GM19467 (cell line): ENCODE data around the gene PIGX.
A peak's percentile ranks its signal among the peaks of the same experiment; 100 is the strongest.
"Not testable (repeated sequence)": the region's sequence is repeated elsewhere in the genome, so short reads cannot be mapped to it uniquely, and the experiment has no call there.

ENCODE experiments used
- ATAC-seq: cut with Tn5 transposase; IDR thresholded peaks from one replicate; pipeline ENCODE4 v1.9.1; 2021; ENCODE audit warnings: mild to moderate bottlenecking, moderate library complexity; ENCODE audit not compliant: unreplicated experiment

The PIGX gene

DNA sequence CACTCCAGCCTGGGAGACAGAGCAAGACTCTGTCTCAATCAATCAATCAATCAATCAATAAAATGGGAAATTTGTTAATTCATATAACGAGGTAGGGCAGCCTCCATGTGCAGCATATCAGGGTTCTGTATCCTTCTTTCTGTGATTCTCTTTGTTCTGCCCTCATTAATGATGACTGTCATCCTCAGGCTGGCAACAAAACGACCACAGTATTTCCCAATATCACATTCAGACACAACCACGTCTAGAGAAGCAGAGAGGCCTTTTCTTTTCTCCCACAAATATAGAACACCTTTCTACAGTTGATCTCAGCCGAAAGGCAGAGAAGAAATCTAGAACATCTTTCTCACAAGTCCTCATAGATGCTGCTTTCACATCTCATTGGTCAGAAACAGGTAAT lies 11.4 kb upstream of the PIGX start:
- ATAC-seq: no peak

- no peak for ATAC-seq
Measured at GRCh38 chr3:196706327-196706726, 5.8 kb upstream of the PIGX start.

GRCh38 chr3:196706731-196707130 lies 5.4 kb upstream of the PIGX start:
- ATAC-seq: no peak

GRCh38 chr3:196707566-196707965 lies 4.6 kb upstream of the PIGX start:
- no peak for ATAC-seq

DNA sequence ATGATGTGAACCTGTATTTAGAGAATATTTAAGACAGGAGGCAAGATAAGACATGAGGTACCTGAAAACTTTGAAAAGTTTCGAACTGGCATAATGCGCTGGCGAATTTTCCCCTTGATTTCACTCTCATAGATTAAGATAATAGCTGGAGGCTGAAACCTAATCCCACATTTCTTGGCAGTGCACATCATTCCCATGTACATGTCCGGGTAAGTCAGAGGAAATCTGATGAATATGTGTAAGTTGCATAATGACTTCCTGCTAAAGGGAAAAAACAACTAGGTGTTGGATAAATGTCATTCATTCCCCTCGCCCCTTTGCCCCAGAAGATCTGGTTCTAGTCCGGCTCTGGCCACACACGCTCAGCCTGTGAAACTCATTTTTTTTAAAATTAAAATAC lies 3.7 kb upstream of the PIGX start:
- ATAC-seq: no peak

- peak; percentile 53 for ATAC-seq
Measured at GRCh38 chr3:196712514-196713413, 587 bp downstream of the PIGX start.

DNA sequence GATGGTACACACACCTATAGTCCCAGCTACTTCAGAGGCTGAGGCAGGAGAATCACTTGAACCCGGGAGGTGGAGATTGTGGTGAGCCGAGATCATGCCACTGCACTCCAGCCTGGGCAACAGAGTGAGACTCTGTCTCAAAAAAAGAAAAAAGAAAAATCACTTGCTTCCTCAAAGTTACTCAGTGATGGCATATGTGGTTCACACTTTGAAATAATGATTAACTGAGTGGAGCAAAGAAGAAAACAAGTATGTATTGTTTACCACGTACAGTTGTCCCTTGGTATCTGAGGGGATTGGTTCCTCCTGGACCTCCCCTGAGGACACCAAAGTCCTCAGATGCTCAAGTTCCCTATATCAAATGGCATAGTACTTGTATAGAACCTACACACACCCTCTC lies 5.0 kb downstream of the PIGX start:
- ATAC-seq: not testable (repeated sequence)

DNA sequence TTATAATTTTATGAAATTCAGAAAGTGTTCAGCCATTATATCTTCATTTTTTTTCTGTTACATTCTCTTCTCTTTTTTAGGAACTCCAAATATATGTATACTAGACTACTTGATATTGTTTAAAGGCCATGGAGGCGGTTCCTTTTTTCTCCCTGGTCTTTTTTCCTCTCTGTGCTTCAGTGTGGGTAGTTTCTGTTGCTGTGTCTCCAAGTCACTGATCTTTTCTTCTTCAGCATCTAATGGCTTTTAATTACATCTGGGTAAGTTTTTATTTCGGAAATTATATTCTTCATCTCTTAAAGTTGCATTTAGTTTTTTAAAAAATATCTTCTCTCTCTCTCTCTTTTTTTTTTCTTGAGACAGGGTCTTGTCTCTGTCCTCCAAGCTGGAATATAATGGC lies 8.9 kb downstream of the PIGX start:
- no peak for ATAC-seq

GRCh38 chr3:196726788-196727675 lies 14.9 kb downstream of the PIGX start:
- no peak for ATAC-seq

- no peak for ATAC-seq
Measured at GRCh38 chr3:196735751-196736150, 23.6 kb downstream of the PIGX start.

- no peak for ATAC-seq
Measured at GRCh38 chr3:196736670-196737374, 24.6 kb downstream of the PIGX start.

DNA sequence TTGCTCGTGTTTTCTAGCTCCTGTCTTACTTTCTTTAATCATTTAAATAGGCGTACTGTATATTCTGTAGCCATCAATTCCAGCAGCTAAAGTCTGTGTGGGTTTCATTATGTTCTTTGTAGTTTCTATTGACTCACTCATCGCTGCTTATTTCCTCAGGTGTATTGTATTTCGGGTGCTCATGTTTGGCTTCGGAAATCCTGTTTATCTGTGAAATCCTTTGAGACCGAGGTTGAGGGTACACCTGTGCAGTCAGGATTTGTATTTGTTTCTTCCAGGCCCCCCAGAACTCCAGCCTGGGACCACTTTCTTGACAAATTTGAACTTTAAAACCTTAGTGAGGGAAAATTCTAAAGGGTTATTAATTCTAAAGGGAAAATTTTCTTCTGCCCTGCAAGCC lies 25.5 kb downstream of the PIGX start:
- ATAC-seq: no peak

GRCh38 chr3:196739671-196740480 lies 27.7 kb downstream of the PIGX start, which contains the start of gene PAK2:
PAK2 (plus strand) TSS chr3:196739857; CDS start chr3:196782647, 42,790 bp downstream.
- ATAC-seq: peak; percentile 85

DNA sequence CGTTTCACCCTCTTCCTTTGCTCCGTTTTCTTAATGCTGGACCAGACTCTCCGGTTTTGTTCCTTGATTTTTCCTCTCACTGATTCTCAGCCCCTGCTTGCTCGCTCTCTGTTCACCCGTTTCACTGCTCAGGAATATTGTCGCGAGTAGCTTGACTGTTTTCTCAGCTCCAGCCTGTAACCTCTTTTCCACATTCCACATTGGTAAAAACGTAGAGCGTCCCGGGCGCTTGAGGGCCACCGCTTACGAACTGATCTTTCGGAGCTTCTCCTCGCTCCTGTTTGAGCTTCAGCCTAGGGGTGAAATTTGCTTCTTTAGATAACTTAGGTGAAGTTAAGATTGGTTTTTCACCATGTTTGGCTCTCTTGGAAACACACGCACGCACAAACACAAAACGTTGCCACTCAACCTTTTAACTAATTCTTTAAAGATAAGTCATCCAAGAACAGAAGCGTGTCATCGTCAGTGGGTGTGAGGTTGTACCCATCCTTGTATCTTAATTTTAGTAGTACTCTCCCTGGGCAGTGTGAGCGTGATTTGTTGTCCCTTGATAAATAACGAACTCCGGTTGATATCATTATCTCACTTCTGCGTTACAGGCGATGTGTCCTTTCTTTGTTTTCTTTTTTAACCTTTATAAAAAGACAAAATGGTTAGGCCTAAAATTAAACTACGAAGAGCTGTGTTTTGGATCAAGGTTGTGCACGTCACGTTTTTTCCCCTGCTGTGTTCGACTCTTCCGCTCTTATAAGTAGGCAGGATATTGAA lies 28.5 kb downstream of the PIGX start:
- ATAC-seq: no peak

DNA sequence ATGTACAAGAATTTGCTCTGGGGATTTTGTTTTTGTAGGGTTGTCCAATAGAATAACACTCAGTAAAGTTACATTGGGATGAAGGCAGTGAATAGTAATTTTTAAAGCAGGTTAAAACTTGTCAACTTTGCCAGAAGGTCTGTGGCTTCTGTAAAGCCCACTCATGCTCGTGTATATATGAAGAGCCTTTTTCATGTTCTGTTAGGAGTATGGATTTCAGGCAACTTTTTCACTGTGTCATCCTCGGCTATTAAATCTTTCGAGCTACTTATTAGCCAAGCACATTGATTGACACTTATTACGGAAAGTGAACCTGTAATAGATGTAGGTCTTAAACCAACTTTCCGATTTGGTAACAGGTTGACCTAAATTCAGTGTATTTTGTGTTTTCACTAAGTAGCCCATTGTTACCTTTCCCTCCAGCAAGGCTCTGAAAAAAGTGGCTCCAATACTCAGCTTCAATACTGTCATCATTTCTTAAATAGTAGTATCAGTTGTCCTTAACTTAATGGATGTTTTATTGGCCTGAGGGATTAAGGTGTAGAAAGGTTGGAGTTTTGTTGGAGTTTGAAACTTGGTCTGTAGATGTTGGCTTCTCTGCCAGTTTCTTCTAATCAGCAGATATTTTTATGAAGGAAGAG lies 29.2 kb downstream of the PIGX start:
- no peak for ATAC-seq

DNA sequence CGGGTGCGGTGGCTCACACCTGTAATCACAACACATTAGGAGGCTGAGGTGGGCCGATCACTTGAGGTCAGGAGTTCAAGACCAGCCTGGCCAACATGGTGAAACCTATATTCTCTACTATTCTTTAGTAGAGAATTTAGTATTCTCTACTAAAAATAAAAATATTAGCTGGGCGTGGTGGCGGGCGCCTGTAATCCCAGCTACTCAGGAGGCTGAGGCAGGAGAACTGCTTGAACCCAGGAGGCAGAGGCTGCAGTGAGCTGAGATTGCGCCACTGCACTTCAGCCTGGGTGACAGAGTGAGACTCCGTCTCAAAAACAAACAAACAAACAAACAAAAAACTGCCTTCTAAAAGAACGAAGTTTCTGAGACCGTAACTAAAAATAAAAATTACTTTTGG lies 31.4 kb downstream of the PIGX start:
- ATAC-seq: not testable (repeated sequence)

GRCh38 chr3:196749125-196749524 lies 36.9 kb downstream of the PIGX start:
- no peak for ATAC-seq

- no peak for ATAC-seq
Measured at GRCh38 chr3:196753201-196753600, 41.0 kb downstream of the PIGX start.
